ENCODE data around the gene TULP4.
"Not testable (repeated sequence)": the region's sequence is repeated elsewhere in the genome, so short reads cannot be mapped to it uniquely, and the experiment has no call there.

TULP4 gene

DNA sequence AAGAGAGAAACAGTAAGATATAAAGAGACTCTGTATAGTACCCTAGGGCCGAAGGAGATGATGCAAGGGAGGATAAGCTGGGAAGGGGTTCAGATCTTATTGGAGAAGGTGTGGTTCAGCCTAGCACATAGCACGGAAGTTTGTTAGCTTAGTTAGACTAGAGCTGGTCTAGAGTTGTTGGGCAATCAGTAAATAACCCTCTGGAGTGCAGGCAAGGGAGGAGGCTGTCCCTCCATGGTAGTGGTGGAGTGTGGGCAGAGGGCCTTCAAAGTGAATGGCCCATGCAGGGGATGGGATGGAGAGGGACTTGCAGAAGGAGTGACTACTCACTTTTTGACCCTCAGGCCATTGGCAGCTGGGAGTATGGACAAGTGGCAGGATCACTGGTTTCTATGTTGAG, 20.0 kb downstream of the TULP4 start:
- no peak for DNase-seq

DNA sequence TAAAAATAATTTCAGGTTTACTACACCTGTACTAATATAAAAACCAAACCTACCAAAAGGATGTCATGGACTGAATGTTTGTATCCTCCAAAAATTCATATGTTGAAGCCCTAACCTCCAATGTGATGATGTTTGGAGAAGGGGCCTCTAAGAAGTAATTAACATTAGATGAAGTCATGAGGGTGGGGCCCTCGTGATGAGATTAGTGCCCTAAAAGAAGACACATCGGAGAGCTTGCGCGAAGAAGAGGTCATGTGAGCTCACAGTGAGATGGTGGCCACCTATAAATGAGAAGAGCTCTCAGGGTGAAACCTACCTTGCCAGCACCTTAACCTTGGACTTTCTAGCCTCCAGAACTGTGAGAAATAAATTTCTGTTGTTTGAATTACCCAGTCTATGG, 20.8 kb downstream of the TULP4 start:
- no peak for DNase-seq

DNA sequence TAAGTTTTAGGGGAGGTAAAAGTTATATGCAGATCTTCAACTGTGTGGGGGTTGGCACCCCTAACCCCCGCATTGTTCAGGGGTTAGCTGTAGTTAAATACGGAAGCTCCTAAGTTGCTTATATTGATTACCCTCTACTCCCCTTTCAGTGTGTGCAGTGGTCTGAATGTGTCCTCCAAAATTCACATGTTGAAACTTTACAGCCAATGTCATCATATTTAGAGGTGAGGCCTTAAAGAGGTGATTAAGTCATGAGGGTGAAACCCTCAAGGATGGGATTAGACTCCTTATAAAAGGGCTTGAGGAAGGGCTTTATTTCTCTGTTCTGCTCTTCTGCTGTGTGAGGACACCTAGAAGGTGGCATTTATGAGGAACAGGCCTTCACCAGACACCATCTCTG, 22.3 kb downstream of the TULP4 start:
- no peak for DNase-seq

DNA sequence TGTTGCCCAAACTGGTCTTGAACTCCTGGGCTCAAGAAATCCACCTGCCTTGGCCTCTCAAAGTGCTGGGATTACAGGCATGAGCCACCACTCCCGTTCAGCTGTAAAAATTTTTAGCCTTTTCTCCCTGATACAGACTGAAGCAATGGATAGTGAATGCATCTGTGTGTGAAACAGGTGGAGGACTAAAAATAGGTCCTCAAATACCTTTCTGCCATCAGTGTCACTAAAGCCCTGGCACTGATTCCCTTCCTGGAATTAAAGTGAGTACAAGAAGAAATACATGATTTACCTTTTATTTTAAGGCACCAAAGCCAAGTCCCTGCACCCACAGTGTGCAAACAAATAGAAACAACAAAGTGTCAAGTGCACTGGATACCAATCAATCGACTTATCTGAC, 25.1 kb downstream of the TULP4 start:
- DNase-seq, result no peak

DNA sequence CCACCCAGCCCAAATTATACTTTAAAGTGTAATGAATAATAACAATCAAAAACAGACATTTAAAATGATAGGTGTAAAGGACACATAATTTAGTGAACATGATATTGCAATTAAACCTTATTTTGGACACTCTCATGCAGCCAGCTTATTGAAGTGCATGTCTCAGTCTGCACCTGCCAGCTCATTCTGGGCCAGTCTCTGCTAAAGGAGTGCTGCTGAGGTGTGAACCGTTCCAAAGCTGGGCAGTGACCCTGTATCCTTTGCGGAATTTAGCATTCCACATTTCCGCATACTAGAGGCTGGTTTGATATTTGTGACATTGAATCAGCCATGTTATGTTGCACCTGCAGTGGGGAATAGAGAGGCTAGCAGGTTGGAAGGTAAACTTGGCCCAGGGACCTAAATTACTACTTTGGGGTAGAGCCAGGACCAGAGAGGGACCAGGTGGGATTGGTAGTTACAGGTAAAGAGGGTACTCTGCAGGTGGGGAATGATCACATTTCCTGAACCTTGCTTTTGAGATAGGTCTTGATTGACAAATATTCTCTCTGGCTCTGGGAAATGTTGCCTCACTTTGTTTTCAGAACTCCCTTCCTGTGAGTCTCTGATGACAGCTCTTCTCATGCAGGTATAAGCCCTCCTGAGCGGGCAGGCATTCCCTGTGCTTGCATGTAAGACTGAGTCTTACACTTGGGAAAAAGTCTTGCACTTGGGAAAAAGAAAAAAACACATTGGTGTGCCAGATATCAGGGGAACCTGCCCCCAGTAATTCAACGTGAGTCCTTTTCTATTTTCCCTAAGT, 26.2 kb downstream of the TULP4 start:
- DNase-seq, result no peak

DNA sequence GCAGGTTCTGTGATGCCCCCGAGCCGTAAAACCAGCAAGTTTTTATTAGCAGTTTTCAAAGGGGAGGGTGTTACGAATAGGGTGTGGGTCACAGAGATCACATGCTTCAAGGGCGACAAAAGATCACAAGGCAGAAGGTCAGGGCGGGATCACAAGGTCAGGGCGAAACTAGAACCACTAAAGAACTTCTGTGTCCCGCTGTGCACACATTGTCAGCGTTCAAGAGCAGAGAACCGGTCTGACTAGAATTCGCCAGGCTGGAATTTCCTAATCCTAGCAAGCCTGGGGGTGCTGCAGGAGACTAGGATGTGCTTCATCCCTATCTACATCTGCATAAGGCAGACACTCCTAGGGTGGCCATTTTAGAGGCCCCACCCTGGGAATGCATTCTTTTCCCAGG, 26.9 kb downstream of the TULP4 start:
- DNase-seq, result not testable (repeated sequence)

DNA sequence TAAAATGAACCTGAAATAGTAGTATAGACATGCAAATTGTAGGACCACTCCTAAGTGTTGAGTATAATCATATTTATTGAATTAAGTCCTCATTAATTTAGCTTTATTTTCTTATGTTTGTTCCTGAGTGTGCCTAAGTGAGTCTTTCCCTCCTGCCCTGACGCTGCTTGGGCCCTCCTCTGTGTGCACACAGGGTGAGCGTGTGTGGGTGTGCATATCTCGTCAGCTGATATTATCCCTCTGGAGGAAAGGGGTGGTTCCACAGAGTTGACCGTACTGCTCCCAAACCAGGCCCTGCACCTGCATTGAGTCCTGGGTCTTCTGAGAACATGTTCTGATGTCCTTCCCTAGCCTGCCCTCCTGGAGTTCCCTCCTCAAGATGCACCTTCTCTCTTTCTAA, 28.0 kb downstream of the TULP4 start:
- DNase-seq, result no peak

DNA sequence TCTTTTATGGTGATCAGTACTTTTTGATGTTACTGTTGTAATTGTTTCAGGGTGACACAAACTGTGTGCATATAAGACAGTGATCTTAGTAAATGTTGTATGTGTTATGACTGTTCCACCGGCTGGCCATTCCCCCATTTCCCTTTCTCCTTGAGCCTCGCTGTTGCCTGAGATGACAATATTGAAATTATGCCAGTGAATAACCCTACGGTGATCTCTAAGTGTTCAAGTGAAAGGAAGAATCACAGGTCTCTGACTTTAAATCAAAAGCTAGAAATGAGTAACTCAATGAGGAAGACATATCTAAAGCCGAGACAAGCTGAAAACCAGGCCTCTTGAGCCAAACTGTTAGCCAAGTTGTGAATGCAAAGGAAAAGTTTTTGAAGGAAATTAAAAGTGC, 32.3 kb downstream of the TULP4 start:
- DNase-seq, result no peak

DNA sequence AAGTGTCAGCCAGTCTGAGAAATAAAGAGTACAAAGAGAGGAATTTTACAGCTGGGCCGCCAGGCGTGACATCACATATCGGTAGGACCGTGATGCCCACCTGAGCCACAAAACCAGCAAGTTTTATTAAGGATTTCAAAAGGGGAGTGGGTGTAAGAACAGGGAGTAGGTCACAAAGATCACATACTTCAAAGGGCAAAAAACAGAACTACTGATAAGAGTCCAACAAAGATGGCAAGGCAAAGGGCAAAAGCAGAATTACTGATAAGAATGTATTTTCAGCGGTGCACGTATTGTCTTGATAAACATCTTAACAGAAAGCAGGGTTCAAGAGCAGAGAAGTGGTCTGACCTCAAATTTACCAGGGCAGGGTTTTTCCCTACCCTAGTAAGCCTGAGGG, 33.2 kb downstream of the TULP4 start:
- not testable (repeated sequence) for DNase-seq

DNA sequence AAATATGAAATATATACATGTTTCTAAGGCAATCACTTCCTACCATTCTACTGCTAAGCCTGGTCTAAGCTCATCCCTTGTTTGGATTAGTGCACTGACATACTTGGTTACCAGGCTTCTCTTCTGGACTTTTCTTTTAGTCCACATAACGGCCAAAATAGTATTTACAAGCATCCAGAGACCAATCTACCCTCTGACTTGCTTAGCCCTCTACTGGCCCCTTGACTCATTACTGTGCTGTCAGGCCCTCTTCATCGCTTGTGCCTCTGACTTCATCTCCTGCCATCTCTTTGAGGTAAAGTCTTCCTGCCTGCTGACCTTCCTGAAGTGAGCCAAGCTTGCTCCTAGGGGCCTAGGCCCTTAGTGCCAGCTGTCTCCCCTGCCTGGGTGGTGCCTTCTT, 35.1 kb downstream of the TULP4 start:
- DNase-seq, result no peak

DNA sequence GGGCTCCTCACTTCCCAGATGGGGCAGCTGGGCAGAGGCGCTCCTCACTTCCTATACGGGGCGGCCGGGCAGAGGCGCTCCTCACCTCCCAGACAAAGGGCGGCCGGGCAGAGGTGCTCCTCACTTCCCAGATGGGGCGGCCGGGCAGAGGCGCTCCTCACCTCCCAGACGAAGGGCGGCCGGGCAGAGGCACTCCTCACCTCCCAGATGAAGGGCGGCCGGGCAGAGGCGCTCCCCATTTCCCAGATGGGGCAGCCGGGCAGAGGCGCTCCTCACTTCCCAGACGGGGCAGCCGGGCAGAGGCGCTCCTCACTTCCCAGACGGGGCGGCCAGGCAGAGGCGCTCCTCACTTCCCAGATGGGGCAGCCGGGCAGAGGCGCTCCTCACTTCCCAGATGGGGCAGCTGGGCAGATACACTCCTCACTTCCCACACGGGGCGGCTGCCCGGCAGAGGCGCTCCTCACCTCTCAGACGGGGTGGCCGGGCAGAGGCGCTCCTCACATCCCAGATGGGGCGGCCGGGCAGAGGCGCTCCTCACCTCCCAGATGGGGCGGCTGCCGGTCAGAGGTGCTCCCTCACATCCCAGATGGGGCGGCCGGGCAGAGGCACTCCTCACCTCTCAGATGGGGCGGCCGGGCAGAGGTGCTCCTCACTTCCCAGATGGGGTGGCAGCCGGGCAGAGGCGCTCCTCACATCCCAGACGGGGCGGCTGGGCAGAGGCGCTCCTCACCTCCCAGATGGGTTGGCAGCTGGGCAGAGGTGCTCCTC, 36.7 kb downstream of the TULP4 start:
- DNase-seq, result not testable (repeated sequence)

DNA sequence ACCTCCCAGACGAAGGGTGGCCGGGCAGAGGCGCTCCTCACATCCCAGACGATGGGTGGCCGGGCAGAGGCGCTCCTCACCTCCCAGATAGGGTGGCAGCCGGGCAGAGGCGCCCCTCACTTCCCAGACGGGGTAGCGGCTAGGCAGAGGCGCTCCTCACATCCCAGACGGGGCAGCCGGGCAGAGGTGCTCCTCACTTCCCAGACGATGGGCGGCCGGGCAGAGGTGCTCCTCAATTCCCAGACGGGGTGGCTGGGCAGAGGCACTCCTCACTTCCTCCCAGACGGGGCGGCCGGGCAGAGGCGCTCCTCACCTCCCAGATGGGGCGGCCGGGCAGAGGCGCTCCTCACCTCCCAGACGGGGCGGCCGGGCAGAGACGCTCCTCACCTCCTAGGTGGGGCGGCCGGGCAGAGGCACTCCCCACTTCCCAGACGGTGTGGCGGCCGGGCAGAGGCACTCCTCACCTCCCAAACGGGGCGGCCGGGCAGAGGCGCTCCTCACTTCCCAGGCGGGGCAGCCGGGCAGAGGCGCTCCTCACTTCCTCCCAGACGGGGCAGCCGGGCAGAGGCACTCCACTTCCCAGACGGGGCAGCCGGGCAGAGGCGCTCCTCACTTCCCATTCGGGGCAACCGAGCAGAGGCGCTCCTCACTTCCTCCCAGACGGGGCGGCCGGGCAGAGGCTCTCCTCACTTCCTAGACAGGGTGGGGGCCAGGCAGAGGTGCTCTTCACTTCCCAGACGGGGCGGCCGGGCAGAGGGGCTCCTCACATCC, 37.4 kb downstream of the TULP4 start:
- not testable (repeated sequence) for DNase-seq

DNA sequence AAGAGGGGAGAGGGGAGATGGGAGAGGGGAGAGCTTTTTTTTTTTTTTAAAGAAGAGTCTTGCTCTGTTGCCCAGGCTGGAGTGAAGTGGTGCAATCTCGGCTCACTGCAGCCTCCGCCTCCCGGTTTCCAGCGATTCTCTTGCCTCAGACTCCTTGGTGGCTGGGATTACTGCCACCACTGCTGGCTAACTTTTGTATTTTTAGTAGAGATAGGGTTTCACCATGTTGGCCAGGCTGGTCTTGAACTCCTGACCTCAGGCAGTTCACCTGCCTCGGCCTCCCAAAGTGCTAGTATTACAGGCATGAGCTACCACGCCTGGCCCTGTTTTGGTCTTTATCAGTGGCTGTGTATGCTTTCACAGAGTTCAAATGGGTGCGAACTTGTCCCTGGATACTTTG, 38.5 kb downstream of the TULP4 start:
- not testable (repeated sequence) for DNase-seq

DNA sequence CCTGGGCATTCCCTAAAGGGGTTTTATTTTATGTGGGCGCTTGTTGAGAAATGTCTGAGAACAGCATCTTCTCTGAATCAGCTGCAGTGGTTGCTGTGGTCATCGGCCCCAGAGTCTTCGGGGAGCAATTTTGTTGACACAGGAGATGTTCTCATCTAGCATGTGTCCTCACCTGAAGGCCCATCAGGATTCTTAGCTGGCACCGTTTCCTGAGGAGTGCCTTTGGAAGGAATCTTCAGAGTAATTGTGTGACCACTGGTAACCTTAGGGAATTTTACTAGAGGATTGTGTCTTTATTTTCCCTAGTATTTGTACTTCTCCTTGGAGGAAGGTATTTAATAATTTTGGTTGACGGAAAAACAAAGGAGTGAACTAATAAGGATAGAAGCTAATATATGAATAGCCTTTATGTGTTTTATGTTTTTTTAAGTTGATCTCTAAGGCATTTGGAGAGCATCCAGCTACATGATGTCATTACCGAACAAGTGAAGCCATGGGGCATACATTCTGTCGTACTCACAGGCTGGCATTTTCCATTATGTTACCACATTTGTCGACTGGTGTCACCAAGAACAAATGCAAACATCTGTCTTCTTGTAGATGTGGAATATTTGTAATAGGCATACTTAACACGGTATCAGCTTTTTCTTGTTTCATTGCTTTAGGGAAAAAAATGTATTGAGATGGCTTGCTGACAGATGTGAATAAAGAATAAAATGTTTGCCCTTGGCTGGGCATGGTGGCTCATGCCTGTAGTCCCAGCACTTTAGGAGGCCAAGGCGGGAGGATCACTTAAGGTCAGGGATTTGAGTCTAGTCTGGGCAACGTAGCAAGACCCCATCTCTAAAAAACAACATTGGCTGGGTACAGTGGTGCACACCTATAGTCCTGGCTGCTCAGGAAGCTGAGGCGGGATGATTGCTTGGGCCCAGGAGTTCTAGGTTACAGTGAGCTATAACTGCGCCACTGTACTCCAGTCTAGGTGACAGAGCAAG, 41.9 kb downstream of the TULP4 start:
- DNase-seq, result no peak

DNA sequence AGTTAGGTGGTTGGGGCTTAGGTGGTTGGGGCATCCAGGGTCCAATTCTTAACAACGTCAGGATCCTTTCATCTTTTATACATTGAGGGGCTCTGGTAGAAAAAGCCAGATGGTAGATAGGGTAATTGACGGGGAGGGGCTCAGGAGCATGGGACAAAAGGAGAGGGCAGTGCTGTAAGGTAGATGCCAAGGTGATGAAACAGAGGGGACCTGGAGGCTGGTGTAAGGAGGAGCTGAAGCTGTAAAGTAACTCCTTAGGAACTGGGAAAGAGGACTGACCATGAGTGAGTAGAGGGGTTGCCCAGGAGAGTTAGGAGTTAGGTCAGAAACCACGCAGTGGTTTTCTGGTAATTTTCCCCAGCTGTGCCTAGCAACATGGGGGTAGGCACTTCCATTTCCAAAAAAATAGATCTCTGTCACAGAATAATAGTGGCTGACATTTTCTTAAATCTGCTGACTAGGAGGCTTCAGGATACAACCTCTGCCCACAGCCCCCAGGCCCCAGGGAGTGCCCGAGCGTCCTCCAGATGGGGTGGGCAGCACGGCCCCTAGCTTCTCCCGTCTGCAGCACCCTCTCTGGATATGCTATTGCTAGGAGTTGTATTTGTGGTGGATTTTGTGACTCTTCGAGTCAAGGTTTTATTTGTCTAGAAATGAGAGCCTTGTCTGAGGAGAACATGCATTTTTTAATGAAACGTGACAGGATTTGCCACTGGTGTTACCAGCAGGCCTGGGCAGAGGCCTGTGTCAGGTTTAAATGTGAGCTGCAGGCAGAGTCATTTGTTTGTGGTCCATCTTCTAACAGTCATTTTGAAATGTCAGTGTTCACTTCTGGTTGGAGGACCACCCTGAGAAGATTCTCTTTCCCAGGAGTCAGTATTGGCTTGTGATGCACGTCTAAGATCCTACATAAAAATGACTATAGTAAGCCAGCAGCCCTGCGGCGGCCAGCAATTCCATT, 44.6 kb downstream of the TULP4 start:
- no peak for DNase-seq

DNA sequence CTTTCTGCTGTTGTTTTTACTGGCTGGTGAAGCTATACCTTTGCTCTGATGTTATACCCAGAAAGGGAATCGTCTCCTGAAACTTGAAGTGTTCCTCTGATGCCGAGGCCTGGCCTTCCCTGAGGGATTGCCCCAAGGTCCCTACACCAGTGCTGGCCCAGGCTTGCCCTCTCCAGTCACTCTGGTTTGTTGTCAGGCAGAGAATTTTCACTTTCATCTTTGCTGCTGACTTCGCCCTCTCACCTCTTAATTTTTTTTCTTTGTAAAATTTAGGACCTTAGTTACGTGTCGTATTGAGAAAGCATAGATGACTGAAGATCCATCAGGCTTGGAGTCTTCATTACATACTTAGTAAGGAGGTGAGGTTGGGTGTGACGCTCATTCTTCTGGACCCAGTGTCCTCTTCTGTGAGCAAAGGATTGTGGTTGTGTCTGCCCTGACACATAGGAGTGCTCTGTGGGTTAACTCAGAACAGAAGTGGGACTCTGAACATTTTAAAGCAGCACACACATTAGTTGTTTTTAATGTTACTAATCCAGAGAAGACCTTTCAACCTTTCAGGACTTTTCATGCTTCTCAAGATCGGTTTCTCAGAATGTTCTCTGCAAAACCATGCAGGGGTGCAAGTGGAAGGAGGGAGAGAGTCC, 45.4 kb downstream of the TULP4 start:
- no peak for DNase-seq

DNA sequence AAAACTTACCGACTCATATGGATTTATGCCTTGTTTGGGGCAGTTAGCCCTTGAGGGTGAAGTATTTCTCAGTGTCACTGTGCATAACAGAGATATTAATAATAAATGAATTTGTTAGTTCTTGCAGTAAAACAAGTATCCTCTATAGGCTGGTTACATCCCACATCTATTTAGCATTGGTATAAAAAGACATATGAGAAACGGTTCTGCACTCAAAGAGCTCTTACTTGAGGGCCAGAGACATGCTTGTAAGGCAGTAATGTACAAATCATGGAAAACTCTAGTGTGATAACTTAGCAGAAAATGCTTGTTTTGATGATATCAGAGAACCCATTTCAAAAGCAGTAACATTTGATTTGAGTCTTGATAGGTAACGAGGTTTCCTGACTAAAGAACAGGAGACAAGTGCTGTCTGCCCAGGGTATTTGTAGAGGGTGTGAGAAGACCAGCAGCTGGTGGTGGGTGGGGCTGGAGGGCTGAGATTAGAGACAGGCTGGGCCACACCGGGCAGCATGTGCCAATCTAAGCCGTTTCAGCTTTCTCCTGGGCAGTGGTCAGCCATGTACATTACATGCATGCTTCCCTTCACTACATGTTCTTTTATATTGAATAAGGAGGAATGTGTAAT, 46.3 kb downstream of the TULP4 start:
- no peak for DNase-seq

DNA sequence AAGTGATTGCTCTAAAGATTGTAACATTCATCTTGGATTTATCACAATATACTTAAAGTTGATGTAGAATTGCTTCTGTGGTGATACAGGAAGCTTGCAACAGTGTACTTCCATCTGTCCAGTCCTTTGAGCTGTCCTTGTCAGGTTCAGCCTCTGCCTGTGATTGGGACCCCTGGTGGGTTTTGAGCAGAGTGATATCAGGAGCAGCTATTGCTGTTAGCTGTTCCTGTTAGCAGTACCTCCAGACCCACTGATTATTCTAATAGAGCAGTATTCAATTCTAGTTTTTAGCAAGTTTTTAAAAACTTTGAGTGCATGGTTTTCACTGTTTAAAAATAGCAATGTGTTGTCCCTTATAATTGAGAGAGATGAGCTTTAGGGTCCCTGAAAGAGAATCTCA, 48.8 kb downstream of the TULP4 start:
- no peak for DNase-seq

DNA sequence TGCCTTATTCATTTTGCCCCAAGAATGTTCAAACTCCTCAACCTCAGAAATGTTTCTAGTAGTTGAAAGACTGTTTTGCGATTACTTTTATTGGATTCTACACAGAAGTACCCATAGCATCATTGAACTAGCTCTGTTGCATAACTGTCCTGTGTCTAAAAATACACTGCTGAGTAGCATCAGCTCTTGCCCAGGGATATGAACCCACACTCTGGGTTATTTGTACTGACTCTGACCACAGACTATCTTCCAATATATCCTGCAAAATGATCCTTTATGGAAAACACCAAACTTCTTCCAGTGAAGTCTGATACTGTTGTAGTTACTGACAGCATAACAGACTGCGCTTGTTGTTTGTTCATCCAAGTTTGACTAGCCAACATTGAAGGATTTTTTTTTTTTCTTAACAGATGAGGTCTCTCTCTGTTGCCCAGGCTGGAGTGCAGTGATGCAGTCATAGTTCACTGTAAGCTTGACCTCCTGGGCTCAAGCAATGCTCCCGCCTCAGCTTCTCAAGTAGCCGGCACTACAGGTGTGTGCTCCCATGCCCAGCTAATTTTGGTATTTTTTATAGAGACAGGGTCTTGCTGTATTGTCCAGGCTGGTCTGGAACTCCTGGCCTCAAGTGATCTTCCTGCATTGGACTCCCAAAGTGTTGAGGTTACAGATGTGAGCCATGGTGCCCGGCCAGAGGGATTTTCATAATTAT, 49.9 kb downstream of the TULP4 start:
- no peak for DNase-seq
